ENCODE results near the gene KHDRBS2.

- TF ChIP-seq POLR2AphosphoS5 (IDR thresholded peaks at IDR 0.05; ENCODE audit: low read depth, low read length) (no peak), SIN3A (IDR thresholded peaks at IDR 0.05; ENCODE audit: borderline replicate concordance, insufficient read depth, low read length) (no peak), REST (IDR thresholded peaks at IDR 0.05; ENCODE audit: insufficient read depth in 1 of 2, low read depth in 2 of 2, low read length in 2 of 2) (no peak), FOXP2 (optimal IDR thresholded peaks at IDR 0.05; ENCODE audit: borderline replicate concordance, extremely low read depth, extremely low read length, insufficient read depth) (no peak)
Measured at GRCh38 chr6:62202078-62202477, 83.9 kb downstream of the KHDRBS2 start.

Data from PFSK-1 (cell line).